IMR-90 (cell line): ENCODE measurements around the gene TRA2B. TPM values are rescaled to one million over a fixed set of nuclear protein-coding genes. Genes with fewer than 3 reads are reported as not detected.

ENCODE experiments used
- ATAC-seq: fragments of 200-7000 bp; cut with Tn5 transposase; 2 replicates; pipeline ENCODE4 v1.9.1; 2020; ENCODE audit warnings: low read depth, mild to moderate bottlenecking, moderate library complexity
- BruUV-seq: library from RNA; stranded (reverse); fragments of 400-500 nt; replicated peaks from 2 replicates; lab custom pipeline; 2021; lab: Mats Ljungman, UMichigan
- CTCF ChIA-PET: fragments of 300-600 bp; formaldehyde crosslinking; extraction: SDS; loops from one replicate; lab custom pipeline; 2021; ENCODE audit warnings: antibody characterized with exemption; lab: Yijun Ruan, JAX
- POLR2A ChIA-PET: fragments of 300-600 bp; sonication (Branson Sonifier 250); formaldehyde crosslinking; loops from one replicate; lab custom pipeline; 2022; ENCODE audit warnings: antibody characterized with exemption; ENCODE audit not compliant: unreplicated experiment; lab: Charles Lee
- DNase-seq: peaks from one replicate; pipeline ENCODE4 v3.0.0; 2013
- H2AFZ ChIP-seq: replicated peaks from 2 replicates; pipeline ENCODE3; 2013; ENCODE audit warnings: low read length, mild to moderate bottlenecking; ENCODE audit not compliant: poor library complexity
- H2AK5ac ChIP-seq: 2 replicates; pipeline ENCODE4 v1.6.1; 2013; ENCODE audit warnings: low read depth, low read length, inconsistent platforms
- H2AK9ac ChIP-seq: replicated peaks from 2 replicates; pipeline ENCODE3; 2013; ENCODE audit warnings: mild to moderate bottlenecking, low read depth, low read length, moderate library complexity; ENCODE audit not compliant: poor library complexity
- H2BK120ac ChIP-seq: 2 replicates; pipeline ENCODE4 v1.6.1; 2013; ENCODE audit warnings: low read depth, low read length, inconsistent platforms
- H2BK15ac ChIP-seq: 3 replicates; pipeline ENCODE4 v1.6.1; 2013; ENCODE audit warnings: low read depth, low read length, inconsistent platforms
- H2BK20ac ChIP-seq: 2 replicates; pipeline ENCODE4 v1.6.1; 2013; ENCODE audit warnings: low read depth, mild to moderate bottlenecking, inconsistent platforms, low read length, moderate library complexity
- H2BK5ac ChIP-seq: 2 replicates; pipeline ENCODE4 v1.6.1; 2013; ENCODE audit warnings: mild to moderate bottlenecking, low read depth, low read length, inconsistent platforms; ENCODE audit not compliant: poor library complexity, severe bottlenecking
- H3K14ac ChIP-seq: replicated peaks from 2 replicates; pipeline ENCODE4 v1.6.1; 2013; ENCODE audit warnings: low read depth, low read length, inconsistent platforms
- H3K18ac ChIP-seq: 2 replicates; pipeline ENCODE4 v1.6.1; 2013; ENCODE audit warnings: low read depth, low read length, control low read depth
- H3K23ac ChIP-seq: 2 replicates; pipeline ENCODE4 v1.6.1; 2013; ENCODE audit warnings: low read depth, low read length, inconsistent platforms
- H3K27ac ChIP-seq: 2 replicates; pipeline ENCODE4 v1.5.1; 2013; ENCODE audit warnings: mild to moderate bottlenecking, control low read depth, low read length; ENCODE audit not compliant: insufficient read depth
- H3K27me3 ChIP-seq: 2 replicates; pipeline ENCODE4 v1.6.1; 2013; ENCODE audit warnings: low read length; ENCODE audit not compliant: control insufficient read depth, insufficient read depth
- H3K36me3 ChIP-seq: 2 replicates; pipeline ENCODE4 v1.6.1; 2013; ENCODE audit warnings: low read length, mixed read lengths; ENCODE audit not compliant: control insufficient read depth, insufficient read depth
- H3K4ac ChIP-seq: 2 replicates; pipeline ENCODE4 v1.6.1; 2013; ENCODE audit warnings: low read depth, low read length, inconsistent platforms
- H3K4me1 ChIP-seq: 2 replicates; pipeline ENCODE4 v1.6.1; 2013; ENCODE audit warnings: low read length, mixed read lengths; ENCODE audit not compliant: control insufficient read depth, insufficient read depth
- H3K4me2 ChIP-seq: 2 replicates; pipeline ENCODE4 v1.6.1; 2013; ENCODE audit warnings: low read depth, mild to moderate bottlenecking, control low read depth, low read length, moderate library complexity
- H3K4me3 ChIP-seq: 2 replicates; pipeline ENCODE4 v1.5.1; 2013; ENCODE audit warnings: low read depth, mild to moderate bottlenecking, control low read depth, low read length, moderate library complexity; ENCODE audit not compliant: insufficient read depth
- H3K56ac ChIP-seq: 2 replicates; pipeline ENCODE4 v1.6.1; 2013; ENCODE audit warnings: low read length, inconsistent platforms; ENCODE audit not compliant: insufficient read depth; ENCODE audit errors: extremely low read depth
- H3K79me1 ChIP-seq, 2 experiments: 2 replicates each; pipeline ENCODE4 v1.6.1; 2013; ENCODE audit warnings: low read length in 2 of 2, inconsistent platforms in 1 of 2, low read depth in 1 of 2
- H3K9ac ChIP-seq: 2 replicates; pipeline ENCODE4 v1.6.1; 2013; ENCODE audit warnings: low read depth, low read length, control low read depth
- H3K9me1 ChIP-seq: 2 replicates; pipeline ENCODE4 v1.6.1; 2013; ENCODE audit warnings: low read length, inconsistent platforms; ENCODE audit not compliant: insufficient read depth
- H3K9me3 ChIP-seq: 2 replicates; pipeline ENCODE4 v1.6.1; 2013; ENCODE audit warnings: low read length; ENCODE audit not compliant: control insufficient read depth, insufficient read depth
- H4K20me1 ChIP-seq: 2 replicates; pipeline ENCODE4 v1.6.1; 2013; ENCODE audit warnings: low read length, inconsistent platforms; ENCODE audit not compliant: insufficient read depth
- H4K5ac ChIP-seq: 2 replicates; pipeline ENCODE4 v1.6.1; 2013; ENCODE audit warnings: mild to moderate bottlenecking, low read depth, low read length, control low read depth
- H4K8ac ChIP-seq, 2 experiments: 2 replicates each; pipeline ENCODE4 v1.6.1; 2013; ENCODE audit warnings: low read depth in 2 of 2, low read length in 2 of 2, control low read depth in 1 of 2, inconsistent platforms in 1 of 2
- H4K91ac ChIP-seq: 2 replicates; pipeline ENCODE4 v1.6.1; 2013; ENCODE audit warnings: low read depth, low read length, inconsistent platforms; ENCODE audit not compliant: insufficient read depth
- BHLHE40 ChIP-seq: fragments of 150-350 bp; IDR thresholded peaks from 2 replicates; pipeline ENCODE4 v1.6.1; 2016; ENCODE audit warnings: mild to moderate bottlenecking, low read depth, low read length
- CEBPB ChIP-seq: IDR thresholded peaks from 2 replicates; pipeline ENCODE4 v1.6.1; 2012; ENCODE audit warnings: low read depth, low read length, improper control_type of control experiment
- CHD1 ChIP-seq: IDR thresholded peaks from 2 replicates; pipeline ENCODE4 v1.6.1; 2012; ENCODE audit warnings: low read depth, low read length, improper control_type of control experiment
- CTCF ChIP-seq: conservative IDR thresholded peaks from 2 replicates; pipeline ENCODE4 v1.5.1; 2012; ENCODE audit warnings: mild to moderate bottlenecking, low read depth, low read length, improper control_type of control experiment
- ELK1 ChIP-seq: fragments of 150-350 bp; IDR thresholded peaks from 2 replicates; pipeline ENCODE4 v1.6.1; 2016; ENCODE audit warnings: low read depth, mild to moderate bottlenecking, low read length, moderate library complexity, borderline replicate concordance
- FOS ChIP-seq: fragments of 150-350 bp; IDR thresholded peaks from 2 replicates; pipeline ENCODE4 v1.6.1; 2016; ENCODE audit warnings: low read depth, low read length
- MAFK ChIP-seq: IDR thresholded peaks from 2 replicates; pipeline ENCODE4 v1.6.1; 2012; ENCODE audit warnings: low read depth, low read length, improper control_type of control experiment
- MAZ ChIP-seq: IDR thresholded peaks from 2 replicates; pipeline ENCODE4 v1.6.1; 2012; ENCODE audit warnings: low read depth, mild to moderate bottlenecking, low read length, improper control_type of control experiment, moderate library complexity, borderline replicate concordance
- MXI1 ChIP-seq: IDR thresholded peaks from 2 replicates; pipeline ENCODE4 v1.6.1; 2012; ENCODE audit warnings: low read depth, mild to moderate bottlenecking, low read length, moderate library complexity, borderline replicate concordance
- NFE2L2 ChIP-seq: fragments of 150-350 bp; IDR thresholded peaks from 2 replicates; pipeline ENCODE4 v1.6.1; 2016; ENCODE audit warnings: low read depth, mild to moderate bottlenecking, low read length
- POLR2A ChIP-seq: IDR thresholded peaks from 2 replicates; pipeline ENCODE4 v1.6.1; 2012; ENCODE audit warnings: mild to moderate bottlenecking, low read depth, low read length
- RAD21 ChIP-seq: IDR thresholded peaks from 2 replicates; pipeline ENCODE4 v1.6.1; 2012; ENCODE audit warnings: low read length, improper control_type of control experiment
- RCOR1 ChIP-seq: IDR thresholded peaks from 2 replicates; pipeline ENCODE4 v1.6.1; 2012; ENCODE audit warnings: mild to moderate bottlenecking, low read length, improper control_type of control experiment; ENCODE audit not compliant: insufficient replicate concordance
- RFX5 ChIP-seq: IDR thresholded peaks from 2 replicates; pipeline ENCODE4 v1.8.0; 2012; ENCODE audit warnings: low read depth, mild to moderate bottlenecking, low read length, moderate library complexity
- USF2 ChIP-seq: fragments of 150-350 bp; IDR thresholded peaks from 2 replicates; pipeline ENCODE4 v1.6.1; 2017; ENCODE audit warnings: mild to moderate bottlenecking, antibody characterized with exemption, low read length, low read depth
- WGBS, 2 experiments: methylation state at CpG; one replicate each; pipeline versions ENCODE4 v1.1.5 to v1.1.7; 2013; ENCODE audit warnings: missing lambda C conversion rate in 2 of 2; ENCODE audit not compliant: insufficient read length in 1 of 2; ENCODE audit errors: extremely low coverage in 2 of 2; 5-methylcytosine and 5-hydroxymethylcytosine counted together
- dilution Hi-C: fragments of 300-500 bp; cut with HindIII; formaldehyde crosslinking; loops from one replicate; pipeline ENCODE4 v1.14.3; 2018; ENCODE audit warnings: low sequenced_read_pairs; ENCODE audit not compliant: unreplicated experiment
- in situ Hi-C: fragments of 300-500 bp; cut with MboI; formaldehyde crosslinking; loops from 3 replicates; pipeline ENCODE4 v1.14.3; 2019; ENCODE audit warnings: low sequenced_read_pairs, inconsistent platforms, mixed read lengths
- intact Hi-C: fragments of 100-400 bp; cut with micrococcal nuclease; formaldehyde crosslinking; loops from 2 replicates; pipeline ENCODE4 v1.10.0; 2022
- polyA plus RNA-seq, 3 experiments: library from polyadenylated mRNA; depleted of rRNA; stranded (reverse); fragments of >200 nt; gene quantifications; 2 replicates each; pipeline ENCODE4 v1.2.3, GENCODE V29; 2012; ENCODE audit warnings: low replicate concordance in 1 of 3
- total RNA-seq: library from RNA; depleted of rRNA; stranded (reverse); fragments of >200 nt; gene quantifications from 2 replicates; pipeline ENCODE4 v1.2.3, GENCODE V29; 2012

TRA2B gene
- total and polyA plus RNA-seq, 2 of the 4 experiments (the other 2 are of a cell fraction), result 127 to 208 TPM

- Histone ChIP-seq H2BK15ac (no peak overlapping the region), H3K4me3 (no peak overlapping the region), H2AK9ac (no peak overlapping the region), H3K4ac (no peak overlapping the region), H3K9ac (no peak overlapping the region), H3K27me3 (no peaks in the 10 kb centered on the region; the same call in 1 of the 2 replicates), H3K4me1 (0 out of 2 replicates have a peak, but pooled peaks cover 2% of the 10 kb centered on the region), H3K14ac (no peak overlapping the region), H3K36me3 (no peaks in the 10 kb centered on the region), H3K4me2 (no peak overlapping the region), H3K18ac (no peak overlapping the region), H4K5ac (no peak overlapping the region), H4K20me1 (no peaks in the 10 kb centered on the region), H3K27ac (no peak overlapping the region), H2BK5ac (no peak overlapping the region), H2BK20ac (no peak overlapping the region), H2BK120ac (no peak overlapping the region), H2AFZ (no peak overlapping the region), H4K91ac (no peak overlapping the region), H3K9me3 (no peaks in the 10 kb centered on the region), H3K79me1 (no peaks in the 10 kb centered on the region), H3K56ac (no peak overlapping the region), H2AK5ac (no peak overlapping the region), H3K23ac (no peak overlapping the region; the same call in 1 of the 2 replicates), H4K8ac (no peak overlapping the region), H3K9me1 (no peaks in the 10 kb centered on the region)
- CTCF ChIA-PET, result interaction anchor here (0.7 to 2.1 kb wide), 8 partner anchors 10 to 557 kb away, joined by 3 to 10 read pairs (median 3); no protein-coding TSS in a partner anchor
- TF ChIP-seq POLR2A (no peak), RAD21 (no peak), CTCF (no peak), NFE2L2 (no peak), BHLHE40 (no peak), CHD1 (no peak), FOS (no peak), RFX5 (no peak), MAZ (no peak), USF2 (no peak), MXI1 (no peak), RCOR1 (no peak), MAFK (no peak), CEBPB (no peak), ELK1 (no peak)
- dilution Hi-C loops, result no loop called here
- intact Hi-C loops, result loop anchor here (1.0 to 5.0 kb wide), 6 partner anchors 126 to 635 kb away; partner anchors contain the start of gene ETV5
- POLR2A ChIA-PET, result no interaction called here
- no TSS peak for BruUV-seq
- in situ Hi-C loops, result loop anchor here (5.0 to 25.0 kb wide), 3 partner anchors 295 to 830 kb away; partner anchors contain the start of gene RFC4
- ATAC-seq (no peak), DNase-seq (no peak)
- WGBS, 2 experiments, result 100% methylated on average over 2 of the region's 3 CpGs; no CpG with 5 or more reads in 1 of the 2 experiments
These were observed 44.8 kb upstream of the TRA2B start for GRCh38 chr3:185982632-185983031.
